OCI-LY7 (cell line): ENCODE measurements around the gene CELF4. TPM values are rescaled to one million over a fixed set of nuclear protein-coding genes. Genes with fewer than 3 reads are reported as not detected.

Experiments used
- BruUV-seq: library from RNA; stranded (reverse); fragments of 400-500 nt; replicated peaks from 2 replicates; lab custom pipeline; 2021; lab: Mats Ljungman, UMichigan
- CTCF ChIA-PET: fragments of 300-600 bp; sonication (Branson Sonifier 250); formaldehyde crosslinking; loops from one replicate; lab custom pipeline; 2022; ENCODE audit warnings: antibody characterized with exemption; ENCODE audit not compliant: unreplicated experiment; lab: Charles Lee
- POLR2A ChIA-PET: fragments of 300-600 bp; sonication (Branson Sonifier 250); formaldehyde crosslinking; loops from one replicate; lab custom pipeline; 2022; ENCODE audit warnings: antibody characterized with exemption; lab: Charles Lee
- DNase-seq: peaks from one replicate; pipeline ENCODE4 v3.0.0-alpha.2; 2015; ENCODE audit warnings: low spot score
- H2AFZ ChIP-seq: fragments of 200-600 bp; sonication (generic), shearing (Covaris generic); 2 replicates; pipeline ENCODE4 v1.6.1; 2014; ENCODE audit warnings: mild to moderate bottlenecking, antibody characterized with exemption, low read length, moderate library complexity
- H3K27ac ChIP-seq: fragments of 200-600 bp; sonication (generic); 2 replicates; pipeline ENCODE4 v1.5.1; 2014; ENCODE audit warnings: mixed run types, low read depth, mild to moderate bottlenecking, moderate library complexity, low read length, inconsistent platforms; ENCODE audit not compliant: poor library complexity, severe bottlenecking
- H3K36me3 ChIP-seq: fragments of 200-600 bp; sonication (generic); 2 replicates; pipeline ENCODE4 v1.6.1; 2014; ENCODE audit warnings: mild to moderate bottlenecking, antibody characterized with exemption, low read length, moderate library complexity, mixed read lengths; ENCODE audit not compliant: insufficient read depth
- H3K4me1 ChIP-seq: fragments of 200-600 bp; sonication (generic); 2 replicates; pipeline ENCODE4 v1.5.1; 2014; ENCODE audit warnings: mild to moderate bottlenecking, low read length; ENCODE audit not compliant: insufficient read depth, poor library complexity, severe bottlenecking
- H3K4me2 ChIP-seq: fragments of 200-600 bp; sonication (generic); 2 replicates; pipeline ENCODE4 v1.6.1; 2014; ENCODE audit warnings: mild to moderate bottlenecking, low read length
- H3K4me3 ChIP-seq: fragments of 200-600 bp; sonication (generic); 2 replicates; pipeline ENCODE4 v1.5.1; 2014; ENCODE audit warnings: mild to moderate bottlenecking, low read depth, low read length; ENCODE audit not compliant: poor library complexity, severe bottlenecking
- H3K79me2 ChIP-seq: fragments of 200-600 bp; sonication (generic); 2 replicates; pipeline ENCODE4 v1.6.1; 2016; ENCODE audit warnings: low read depth, mild to moderate bottlenecking, low read length, moderate library complexity, mixed read lengths; ENCODE audit not compliant: insufficient read depth
- H3K9me2 ChIP-seq: fragments of 200-600 bp; sonication (generic); 2 replicates; pipeline ENCODE4 v1.6.1; 2016; ENCODE audit warnings: mild to moderate bottlenecking, low read length, mixed read lengths; ENCODE audit not compliant: insufficient read depth
- H3K9me3 ChIP-seq: fragments of 200-600 bp; sonication (generic); 2 replicates; pipeline ENCODE4 v1.6.1; 2014; ENCODE audit warnings: mild to moderate bottlenecking, mixed run types, low read length, mixed read lengths
- H4K20me1 ChIP-seq: fragments of 200-600 bp; sonication (generic); 2 replicates; pipeline ENCODE4 v1.6.1; 2014; ENCODE audit warnings: mild to moderate bottlenecking, antibody characterized with exemption, low read length, moderate library complexity, mixed read lengths; ENCODE audit not compliant: insufficient read depth
- EZH2phosphoT487 ChIP-seq: fragments of 200-600 bp; sonication (generic); IDR thresholded peaks from 2 replicates; pipeline ENCODE4 v1.6.1; 2018; ENCODE audit warnings: low read depth, borderline replicate concordance, mild to moderate bottlenecking, mixed run types, antibody characterized with exemption, low read length, moderate library complexity, mixed read lengths
- intact Hi-C: fragments of 100-400 bp; cut with micrococcal nuclease; formaldehyde crosslinking; loops from one replicate; pipeline ENCODE4 v1.10.0; 2022; ENCODE audit not compliant: unreplicated experiment
- total RNA-seq, 2 experiments: library from RNA; depleted of rRNA in 1 of 2; stranded (reverse); fragments of >200 nt in 1 of 2; shearing (Covaris generic) in 1 of 2; gene quantifications; 2 replicates each; pipeline ENCODE4 v1.2.3, GENCODE V29; 2014 to 2022
- TF ChIP-seq, protein P1 (sequence below): fragments of 200-600 bp; sonication (generic); conservative IDR thresholded peaks from 2 replicates; pipeline ENCODE4 v1.5.1; 2014; ENCODE audit warnings: mild to moderate bottlenecking, antibody characterized with exemption, low read length, moderate library complexity, mixed read lengths

CELF4 gene
- total RNA-seq, 2 experiments from 2014 or later, result not detected

DNA sequence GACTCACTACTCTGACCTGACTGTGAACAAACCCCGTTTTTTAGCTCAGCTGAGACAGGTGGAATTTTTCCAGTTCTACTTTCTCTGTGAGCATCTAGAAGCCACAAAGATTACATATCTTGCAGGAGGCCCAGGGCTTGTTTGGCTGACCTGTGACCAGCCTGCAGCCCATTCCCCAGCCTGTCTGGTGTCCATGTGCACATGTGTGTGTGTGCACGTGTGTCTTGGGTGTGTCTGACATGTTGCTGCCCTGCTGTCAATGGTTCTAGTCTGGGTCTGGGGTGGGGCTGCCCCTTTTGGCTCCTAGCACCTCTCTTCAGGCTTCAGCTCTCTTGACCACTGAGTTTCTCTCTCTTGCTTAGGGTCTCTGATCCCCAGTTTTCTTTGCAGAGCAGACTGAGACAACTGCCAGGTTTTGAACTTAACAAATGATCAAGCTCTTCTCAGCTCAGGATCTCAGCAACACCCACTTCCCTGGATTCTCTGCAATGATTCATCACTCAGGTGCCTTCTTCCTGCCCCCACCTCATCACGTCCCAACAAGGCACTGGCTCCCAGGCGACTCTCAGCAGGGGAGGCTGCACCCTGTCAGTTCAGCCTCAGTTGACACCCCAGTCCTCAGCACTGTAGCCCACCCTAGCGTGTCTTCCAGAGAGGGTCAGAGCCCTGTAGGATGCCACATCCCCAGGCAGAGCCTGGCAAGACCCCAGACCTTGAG, 130.3 kb downstream of the CELF4 start:
- Histone ChIP-seq H3K79me2 (no peaks in the 10 kb centered on the region), H3K4me1 (no peaks in the 10 kb centered on the region), H3K4me3 (no peak overlapping the region), H3K9me2 (no peaks in the 10 kb centered on the region), H3K36me3 (no peaks in the 10 kb centered on the region), H4K20me1 (no peaks in the 10 kb centered on the region), H3K4me2 (no peak overlapping the region), H3K27ac (no peak overlapping the region), H3K9me3 (no peaks in the 10 kb centered on the region), H2AFZ (no peak overlapping the region)
- CTCF ChIA-PET, result no interaction called here
- POLR2A ChIA-PET, result no interaction called here
- intact Hi-C loops, result no loop called here
- DNase-seq, result no peak
- BruUV-seq, result no TSS peak
- TF ChIP-seq, protein P1, sequence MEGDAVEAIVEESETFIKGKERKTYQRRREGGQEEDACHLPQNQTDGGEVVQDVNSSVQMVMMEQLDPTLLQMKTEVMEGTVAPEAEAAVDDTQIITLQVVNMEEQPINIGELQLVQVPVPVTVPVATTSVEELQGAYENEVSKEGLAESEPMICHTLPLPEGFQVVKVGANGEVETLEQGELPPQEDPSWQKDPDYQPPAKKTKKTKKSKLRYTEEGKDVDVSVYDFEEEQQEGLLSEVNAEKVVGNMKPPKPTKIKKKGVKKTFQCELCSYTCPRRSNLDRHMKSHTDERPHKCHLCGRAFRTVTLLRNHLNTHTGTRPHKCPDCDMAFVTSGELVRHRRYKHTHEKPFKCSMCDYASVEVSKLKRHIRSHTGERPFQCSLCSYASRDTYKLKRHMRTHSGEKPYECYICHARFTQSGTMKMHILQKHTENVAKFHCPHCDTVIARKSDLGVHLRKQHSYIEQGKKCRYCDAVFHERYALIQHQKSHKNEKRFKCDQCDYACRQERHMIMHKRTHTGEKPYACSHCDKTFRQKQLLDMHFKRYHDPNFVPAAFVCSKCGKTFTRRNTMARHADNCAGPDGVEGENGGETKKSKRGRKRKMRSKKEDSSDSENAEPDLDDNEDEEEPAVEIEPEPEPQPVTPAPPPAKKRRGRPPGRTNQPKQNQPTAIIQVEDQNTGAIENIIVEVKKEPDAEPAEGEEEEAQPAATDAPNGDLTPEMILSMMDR, result no peak
- TF ChIP-seq EZH2phosphoT487, result no peak

DNA sequence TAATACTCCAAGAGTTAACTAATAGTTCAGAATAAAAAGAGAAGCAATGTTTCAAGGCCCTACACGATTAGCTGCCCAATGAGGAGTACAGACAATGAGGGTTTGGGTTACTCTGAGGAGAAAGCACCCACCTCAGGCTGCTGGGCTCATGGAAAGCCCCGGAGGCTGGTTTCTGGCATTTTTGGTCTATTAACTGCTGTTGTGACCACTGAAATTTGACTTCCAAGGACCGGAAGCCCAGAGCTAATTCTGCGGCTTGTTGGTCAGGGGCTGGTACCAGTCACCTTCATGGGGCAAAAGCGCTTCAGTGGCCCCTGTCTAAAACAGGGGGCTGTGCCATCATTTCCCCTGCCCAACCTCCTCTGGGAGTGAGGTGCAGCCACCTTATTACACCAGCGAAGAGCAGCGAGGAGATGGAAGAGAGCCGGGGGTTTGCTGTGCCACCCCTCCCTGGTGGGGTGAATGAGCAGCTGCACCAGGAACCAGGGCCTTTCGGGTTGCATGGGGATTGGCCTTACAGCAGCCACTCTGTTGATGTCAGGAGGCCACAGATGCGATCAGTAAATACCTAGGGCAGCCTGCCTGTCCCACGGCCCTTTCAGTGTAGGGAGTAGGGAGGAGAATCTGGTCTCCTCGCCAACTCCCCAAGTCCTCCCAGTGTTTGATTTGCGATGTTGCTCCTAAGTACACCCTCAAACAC, 131.3 kb downstream of the CELF4 start:
- no peak overlapping the region for H2AFZ ChIP-seq
- no TSS peak for BruUV-seq
- no peak overlapping the region for H3K27ac ChIP-seq
- H3K4me1 ChIP-seq, result peaks cover 4% of the 10 kb centered on the region
- POLR2A ChIA-PET, result no interaction called here
- H3K9me2 ChIP-seq, result no peaks in the 10 kb centered on the region
- no peak overlapping the region for H3K4me2 ChIP-seq
- CTCF ChIA-PET, result no interaction called here
- no peak for TF ChIP-seq EZH2phosphoT487
- TF ChIP-seq, protein P1, result no peak
- no peak for DNase-seq
- H3K79me2 ChIP-seq, result no peaks in the 10 kb centered on the region
- no peak overlapping the region for H3K4me3 ChIP-seq
- H4K20me1 ChIP-seq, result no peaks in the 10 kb centered on the region
- no peaks in the 10 kb centered on the region for H3K9me3 ChIP-seq
- no peaks in the 10 kb centered on the region for H3K36me3 ChIP-seq
- intact Hi-C loops, result no loop called here
